HEK293 (cell line): ENCODE results near the gene TTLL1.

ENCODE experiments used
- CTCF ChIP-seq: fragments of 450-650 bp; formaldehyde crosslinking; IDR thresholded peaks from 2 replicates; pipeline ENCODE4 v1.5.1; 2016; ENCODE audit warnings: missing biosample characterization, missing genetic modification characterization
- ZFP3 ChIP-seq: fragments of 450-650 bp; formaldehyde crosslinking; IDR thresholded peaks from 2 replicates; pipeline ENCODE4 v1.5.1; 2016; ENCODE audit warnings: low read depth, missing biosample characterization, missing genetic modification characterization

- TF ChIP-seq CTCF (tag by site-specific recombination) = no peak
- TF ChIP-seq ZFP3 = no peak
Observed at GRCh38 chr22:43127166-43127908, 38.1 kb upstream of the TTLL1 start.
